Right atrium auricular region (tissue), 2 donors: ENCODE data around the gene PFDN2. TPM values are rescaled to one million over a fixed set of nuclear protein-coding genes. Genes with fewer than 3 reads are reported as not detected.

Experiments used
- DNase-seq: peaks from one replicate; pipeline ENCODE4 v3.0.0-alpha.2; 2019; ENCODE audit warnings: low spot score
- H3K27ac ChIP-seq, 2 donors: fragments of 200-600 bp; sonication (generic); 1 replicate in 1 of 2; 2 replicates in 1 of 2; pipeline ENCODE4 v1.5.1; 2016 to 2019
- H3K27me3 ChIP-seq, 2 donors: fragments of 200-600 bp; sonication (generic); one replicate each; pipeline versions ENCODE4 v1.5.1 to v1.6.0; 2017 to 2019
- H3K36me3 ChIP-seq: fragments of 200-600 bp; sonication (generic); one replicate; pipeline ENCODE4 v1.5.1; 2016
- H3K4me1 ChIP-seq, 2 donors: fragments of 200-600 bp; sonication (generic); one replicate each; pipeline versions ENCODE4 v1.5.1 to v1.6.0; 2017 to 2019
- H3K4me3 ChIP-seq, 2 donors: fragments of 200-600 bp; sonication (generic); 1 replicate in 1 of 2; 2 replicates in 1 of 2; pipeline ENCODE4 v1.5.1; 2017 to 2019; ENCODE audit warnings: mild to moderate bottlenecking in 1 of 2, moderate library complexity in 1 of 2
- H3K9me3 ChIP-seq, 2 donors: fragments of 200-600 bp; sonication (generic); one replicate each; pipeline ENCODE4 v1.5.1; 2019
- CTCF ChIP-seq, 2 donors: fragments of 200-600 bp; sonication (generic); IDR thresholded peaks; one replicate each; pipeline ENCODE4 v1.5.1; 2019; ENCODE audit warnings: antibody characterized with exemption in 2 of 2
- total RNA-seq, 2 donors: library from RNA; depleted of rRNA; stranded (reverse); fragments of >200 nt; gene quantifications; one replicate each; pipeline ENCODE4 v1.1.0, GENCODE V29; 2016

The PFDN2 gene
- total RNA-seq, 2 donors from 2014 or later = 39.9 to 42.2 TPM

- TF ChIP-seq CTCF (IDR thresholded peaks at IDR 0.05) = no peak
- Histone ChIP-seq H3K27me3 (no peaks in the 10 kb centered on the region), H3K36me3 (no peaks in the 10 kb centered on the region), H3K27ac (no peak overlapping the region), H3K4me3 (no peak overlapping the region), H3K9me3 (no peaks in the 10 kb centered on the region), H3K4me1 (no peaks in the 10 kb centered on the region)
- no peak for DNase-seq
Observed at GRCh38 chr1:161061419-161061818, 56.4 kb downstream of the PFDN2 start.

- Histone ChIP-seq H3K4me1 (no peaks in the 10 kb centered on the region), H3K27ac (no peak overlapping the region), H3K9me3 (no peaks in the 10 kb centered on the region), H3K36me3 (no peaks in the 10 kb centered on the region), H3K27me3 (no peaks in the 10 kb centered on the region), H3K4me3 (no peak overlapping the region)
- DNase-seq = no peak
- no peak for TF ChIP-seq CTCF (IDR thresholded peaks at IDR 0.05)
Observed at GRCh38 chr1:161059293-161059692, 58.5 kb downstream of the PFDN2 start.

- no peak for TF ChIP-seq CTCF (IDR thresholded peaks at IDR 0.05)
- Histone ChIP-seq H3K4me3 (no peak overlapping the region), H3K27ac (no peak overlapping the region), H3K27me3 (no peaks in the 10 kb centered on the region), H3K36me3 (no peaks in the 10 kb centered on the region), H3K9me3 (no peaks in the 10 kb centered on the region), H3K4me1 (no peaks in the 10 kb centered on the region)
- DNase-seq = no peak
Observed at GRCh38 chr1:161054805-161055204, 63.0 kb downstream of the PFDN2 start.

- no peaks in the 10 kb centered on the region for H3K9me3 ChIP-seq
- H3K36me3 ChIP-seq = no peaks in the 10 kb centered on the region
- no peak for DNase-seq
- no peak overlapping the region for H3K4me3 ChIP-seq
- no peaks in the 10 kb centered on the region for H3K27me3 ChIP-seq
- TF ChIP-seq CTCF (IDR thresholded peaks at IDR 0.05) = no peak
- H3K4me1 ChIP-seq = no peaks in the 10 kb centered on the region
- no peak overlapping the region for H3K27ac ChIP-seq
Observed at GRCh38 chr1:161054232-161054631, 63.6 kb downstream of the PFDN2 start.

- H3K4me3 ChIP-seq = no peak overlapping the region
- no peak for DNase-seq
- no peaks in the 10 kb centered on the region for H3K4me1 ChIP-seq
- H3K9me3 ChIP-seq = no peaks in the 10 kb centered on the region
- no peaks in the 10 kb centered on the region for H3K36me3 ChIP-seq
- TF ChIP-seq CTCF (IDR thresholded peaks at IDR 0.05) = no peak
- H3K27ac ChIP-seq = no peak overlapping the region
- no peaks in the 10 kb centered on the region for H3K27me3 ChIP-seq
Observed at GRCh38 chr1:161052899-161053298, 64.9 kb downstream of the PFDN2 start.

GRCh38 chr1:161051219-161051618 lies 66.6 kb downstream of the PFDN2 start:
- no peaks in the 10 kb centered on the region for H3K27me3 ChIP-seq
- H3K9me3 ChIP-seq = no peaks in the 10 kb centered on the region
- no peaks in the 10 kb centered on the region for H3K4me1 ChIP-seq
- no peak overlapping the region for H3K4me3 ChIP-seq
- DNase-seq = no peak
- H3K27ac ChIP-seq = no peak overlapping the region
- no peak for TF ChIP-seq CTCF (IDR thresholded peaks at IDR 0.05)
- H3K36me3 ChIP-seq = no peaks in the 10 kb centered on the region
